ENCODE data around the gene TRA2A.
A peak's percentile ranks its signal among the peaks of the same experiment; 100 is the strongest.

The TRA2A gene

GRCh38 chr7:23470330-23471105 is 61.3 kb downstream of the TRA2A start, which contains the start of gene IGF2BP3:
Gene IGF2BP3, minus strand, starts transcription at chr7:23470491. Its CDS starts 381 bp downstream, at chr7:23470110.
- peak within 1 kb of the TSS; percentile 76 for H3K4me3 ChIP-seq (ENCODE audit: low read length)

GRCh38 chr7:23469961-23470250 is 61.9 kb downstream of the TRA2A start:
- TF ChIP-seq ZNF274 (IDR thresholded peaks at IDR 0.05; ENCODE audit: low read depth, low read length) = no peak
- H3K4me3 ChIP-seq (ENCODE audit: low read length) = peak overlapping the region; percentile 76

More at GRCh38 chr7:23470330-23471105, 61.3 kb downstream of the TRA2A start, which contains the start of gene IGF2BP3:
- TF ChIP-seq ZNF274 (IDR thresholded peaks at IDR 0.05; ENCODE audit: low read depth, low read length) = no peak

GRCh38 chr7:23469150-23469960 is 62.4 kb downstream of the TRA2A start:
- TF ChIP-seq ZNF274 (IDR thresholded peaks at IDR 0.05; ENCODE audit: low read depth, low read length) = no peak
- H3K4me3 ChIP-seq (ENCODE audit: low read length) = peak overlapping the region; percentile 76

GRCh38 chr7:23468526-23469149 is 63.1 kb downstream of the TRA2A start:
- H3K4me3 ChIP-seq (ENCODE audit: low read length) = peak overlapping the region; percentile 76
- TF ChIP-seq ZNF274 (IDR thresholded peaks at IDR 0.05; ENCODE audit: low read depth, low read length) = no peak

DNA sequence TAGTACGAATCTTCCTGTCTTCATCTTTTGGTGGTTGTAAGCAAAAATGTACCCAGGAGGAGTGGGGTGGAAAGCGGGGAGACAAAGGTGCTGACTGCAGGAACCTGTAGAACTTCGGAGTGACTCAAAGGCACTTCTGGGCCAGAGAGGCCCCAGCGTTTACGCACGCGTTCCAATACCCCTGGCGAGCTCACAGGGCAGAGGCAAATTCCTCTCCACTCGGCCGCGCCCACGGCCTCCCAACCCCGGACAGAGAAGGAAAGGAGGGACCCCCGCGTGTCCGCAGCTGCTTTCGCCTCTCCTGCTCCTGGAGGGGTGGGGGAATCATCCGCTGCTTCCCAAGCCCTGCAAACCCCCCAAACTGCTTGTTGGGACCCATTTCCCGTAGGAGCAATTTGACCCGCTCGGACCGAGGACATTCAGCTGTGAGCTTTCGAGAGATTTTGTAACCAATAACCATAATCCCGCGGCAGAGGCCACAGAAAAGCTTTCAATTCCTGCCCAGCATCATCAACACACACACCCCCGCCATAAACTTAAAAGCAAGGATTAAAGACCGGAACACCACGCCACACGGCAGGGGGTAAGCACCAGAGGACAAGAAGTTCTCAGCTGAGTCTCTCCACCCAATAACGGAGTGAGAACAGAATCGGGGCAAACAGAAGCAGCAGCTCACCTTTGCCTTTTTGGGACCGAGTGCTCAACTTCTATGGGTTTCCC is 63.8 kb downstream of the TRA2A start:
- peak overlapping the region; percentile 76 for H3K4me3 ChIP-seq (ENCODE audit: low read length)
- TF ChIP-seq ZNF274 (IDR thresholded peaks at IDR 0.05; ENCODE audit: low read depth, low read length) = no peak

DNA sequence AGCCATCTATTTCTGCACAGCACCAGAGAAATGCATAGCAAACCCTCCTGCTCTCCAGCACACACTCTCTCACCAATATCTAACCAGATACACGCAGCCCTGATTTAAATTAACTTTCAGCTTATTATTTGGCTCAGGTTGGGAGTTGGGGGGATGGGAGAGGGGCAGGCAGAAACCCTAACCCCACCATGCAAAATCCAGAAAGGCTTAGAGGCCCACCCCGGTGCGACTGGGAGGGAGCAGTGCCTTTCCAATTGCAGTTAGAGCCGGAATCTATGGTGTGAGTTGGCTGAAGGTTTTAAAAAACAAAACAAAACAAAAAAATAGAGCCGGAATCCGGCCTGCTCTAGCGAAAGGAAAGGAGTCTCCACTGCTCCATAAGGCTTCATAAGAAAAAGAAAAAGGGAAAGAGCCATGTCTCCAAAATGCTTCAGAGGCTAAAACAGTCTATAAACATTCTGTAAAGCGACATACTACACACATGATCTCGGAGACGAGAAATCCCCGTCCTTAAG is 64.4 kb downstream of the TRA2A start:
- no peak for TF ChIP-seq ZNF274 (IDR thresholded peaks at IDR 0.05; ENCODE audit: low read depth, low read length)

GRCh38 chr7:23462846-23463245 is 68.9 kb downstream of the TRA2A start:
- peak overlapping the region; percentile 30; the same call in 1 of the 2 replicates for H3K4me3 ChIP-seq (ENCODE audit: low read length)
- no peak for TF ChIP-seq ZNF274 (IDR thresholded peaks at IDR 0.05; ENCODE audit: low read depth, low read length)

More for the DNA sequence above, 64.4 kb downstream of the TRA2A start:
- H3K4me3 ChIP-seq (ENCODE audit: low read length) = peak overlapping the region; percentile 76

GRCh38 chr7:23458044-23458443 is 73.7 kb downstream of the TRA2A start:
- TF ChIP-seq ZNF274 (IDR thresholded peaks at IDR 0.05; ENCODE audit: low read depth, low read length) = no peak
- no peak overlapping the region for H3K4me3 ChIP-seq (ENCODE audit: low read length)

- no peak for TF ChIP-seq ZNF274 (IDR thresholded peaks at IDR 0.05; ENCODE audit: low read depth, low read length)
- no peak overlapping the region for H3K4me3 ChIP-seq (ENCODE audit: low read length)
Observed at GRCh38 chr7:23456093-23456492, 75.7 kb downstream of the TRA2A start.

DNA sequence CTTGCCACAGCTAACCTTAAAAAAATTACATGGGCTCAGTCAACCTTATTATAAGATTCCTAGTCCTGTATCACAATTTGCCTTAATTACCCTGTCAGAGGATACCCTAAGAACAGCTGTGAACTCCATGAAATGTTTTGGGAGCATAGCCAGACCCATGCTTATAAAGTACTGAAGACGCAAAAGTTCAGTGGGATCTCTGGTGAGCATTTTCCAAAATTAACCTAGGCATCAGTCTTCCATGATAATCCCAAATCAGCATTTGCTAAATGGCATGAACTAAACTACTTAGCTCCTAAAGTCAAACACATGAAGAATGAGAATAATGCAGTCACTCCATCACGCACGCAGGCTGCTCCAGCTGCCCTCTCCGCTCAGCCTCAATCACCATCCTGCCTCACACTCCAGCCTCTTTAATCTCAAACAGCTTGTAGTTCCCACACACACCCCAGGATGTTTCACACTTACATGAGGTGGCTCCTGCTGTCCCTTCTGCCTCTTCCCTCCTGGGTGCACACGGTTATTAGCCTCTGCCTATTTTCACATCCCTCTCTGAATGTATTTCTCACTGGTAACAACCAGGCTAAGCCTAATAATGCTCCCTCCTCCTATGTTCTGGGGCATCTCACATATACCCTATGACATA is 76.8 kb downstream of the TRA2A start:
- no peak overlapping the region for H3K4me3 ChIP-seq (ENCODE audit: low read length)
- TF ChIP-seq ZNF274 (IDR thresholded peaks at IDR 0.05; ENCODE audit: low read depth, low read length) = no peak

Measured in GM08714 (cell line).